Suprapubic skin (tissue), 4 donors: ENCODE measurements around the gene RAB3A. TPM values are rescaled to one million over a fixed set of nuclear protein-coding genes. Genes with fewer than 3 reads are reported as not detected.

ENCODE experiments used
- DNase-seq, 2 donors: peaks; one replicate each; pipeline ENCODE4 v3.0.0-alpha.2; 2019; ENCODE audit warnings: low spot score in 2 of 2
- H3K27ac ChIP-seq: fragments of 200-600 bp; sonication (generic); one replicate; pipeline ENCODE4 v1.5.1; 2019
- H3K27me3 ChIP-seq: fragments of 200-600 bp; sonication (generic); one replicate; pipeline ENCODE4 v1.5.1; 2019
- H3K36me3 ChIP-seq: fragments of 200-600 bp; sonication (generic); one replicate; pipeline ENCODE4 v1.5.1; 2019
- H3K4me1 ChIP-seq: fragments of 200-600 bp; sonication (generic); one replicate; pipeline ENCODE4 v1.5.1; 2019
- H3K4me3 ChIP-seq: fragments of 200-600 bp; sonication (generic); one replicate; pipeline ENCODE4 v1.5.1; 2019; ENCODE audit warnings: mild to moderate bottlenecking
- H3K9me3 ChIP-seq: fragments of 200-600 bp; sonication (generic); one replicate; pipeline ENCODE4 v1.5.1; 2019
- EP300 ChIP-seq: sonication (generic); formaldehyde crosslinking; IDR thresholded peaks from one replicate; pipeline ENCODE4 v1.6.1; 2017; ENCODE audit warnings: antibody characterized with exemption
- POLR2A ChIP-seq, 2 donors: fragments of 450-650 bp; IDR thresholded peaks; one replicate each; pipeline ENCODE4 v1.6.1; 2017; ENCODE audit warnings: antibody characterized with exemption in 2 of 2, mild to moderate bottlenecking in 2 of 2, moderate library complexity in 2 of 2
- POLR2AphosphoS5 ChIP-seq, 3 donors: sonication (generic); formaldehyde crosslinking; IDR thresholded peaks; one replicate each; pipeline ENCODE4 v1.6.1; 2017; ENCODE audit warnings: antibody characterized with exemption in 3 of 3
- WGBS: methylation state at CpG from one replicate; pipeline ENCODE4 v1.1.5; 2018; 5-methylcytosine and 5-hydroxymethylcytosine counted together
- total RNA-seq, 4 donors: library from RNA; depleted of rRNA; stranded (reverse); fragments of >200 nt; gene quantifications; one replicate each; pipeline ENCODE4 v1.1.0, GENCODE V29; 2016
- TF ChIP-seq, protein P1 (sequence below), 2 donors: fragments of 200-600 bp in 1 of 2; fragments of 450-650 bp in 1 of 2; sonication (generic) in 1 of 2; IDR thresholded peaks; one replicate each; pipeline ENCODE4 v1.5.1; 2016 to 2019; ENCODE audit warnings: antibody characterized with exemption in 2 of 2, mild to moderate bottlenecking in 1 of 2, moderate library complexity in 1 of 2

Gene RAB3A
- total RNA-seq, 4 donors from 2014 or later: 1.9 to 5.3 (median 1.9) TPM

DNA sequence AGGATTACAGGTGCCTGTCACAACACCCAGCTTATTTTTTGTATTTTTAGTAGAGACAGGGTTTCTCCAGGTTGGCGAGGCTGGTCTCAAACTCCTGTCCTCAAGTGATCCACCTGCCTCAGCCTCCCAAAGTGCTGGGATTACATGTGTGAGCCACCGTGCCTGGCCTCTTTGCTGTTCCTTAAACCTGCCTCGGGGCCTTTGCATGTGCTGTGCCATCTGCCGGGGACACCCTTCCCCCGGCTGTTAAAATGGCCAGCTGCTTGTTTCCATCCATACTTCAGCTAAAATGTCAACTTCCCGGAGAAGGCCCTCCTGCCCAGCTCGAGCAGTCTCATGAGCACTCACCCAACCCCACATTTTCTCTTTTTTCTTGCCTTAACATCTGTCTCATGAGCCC is 41.5 kb upstream of the RAB3A start:
- no peaks in the 10 kb centered on the region for H3K9me3 ChIP-seq
- no peak for DNase-seq
- no peaks in the 10 kb centered on the region for H3K4me1 ChIP-seq
- H3K27me3 ChIP-seq: peaks cover 8% of the 10 kb centered on the region
- H3K4me3 ChIP-seq: no peak overlapping the region
- no peak overlapping the region for H3K27ac ChIP-seq
- TF ChIP-seq, protein P1, sequence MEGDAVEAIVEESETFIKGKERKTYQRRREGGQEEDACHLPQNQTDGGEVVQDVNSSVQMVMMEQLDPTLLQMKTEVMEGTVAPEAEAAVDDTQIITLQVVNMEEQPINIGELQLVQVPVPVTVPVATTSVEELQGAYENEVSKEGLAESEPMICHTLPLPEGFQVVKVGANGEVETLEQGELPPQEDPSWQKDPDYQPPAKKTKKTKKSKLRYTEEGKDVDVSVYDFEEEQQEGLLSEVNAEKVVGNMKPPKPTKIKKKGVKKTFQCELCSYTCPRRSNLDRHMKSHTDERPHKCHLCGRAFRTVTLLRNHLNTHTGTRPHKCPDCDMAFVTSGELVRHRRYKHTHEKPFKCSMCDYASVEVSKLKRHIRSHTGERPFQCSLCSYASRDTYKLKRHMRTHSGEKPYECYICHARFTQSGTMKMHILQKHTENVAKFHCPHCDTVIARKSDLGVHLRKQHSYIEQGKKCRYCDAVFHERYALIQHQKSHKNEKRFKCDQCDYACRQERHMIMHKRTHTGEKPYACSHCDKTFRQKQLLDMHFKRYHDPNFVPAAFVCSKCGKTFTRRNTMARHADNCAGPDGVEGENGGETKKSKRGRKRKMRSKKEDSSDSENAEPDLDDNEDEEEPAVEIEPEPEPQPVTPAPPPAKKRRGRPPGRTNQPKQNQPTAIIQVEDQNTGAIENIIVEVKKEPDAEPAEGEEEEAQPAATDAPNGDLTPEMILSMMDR (IDR thresholded peaks at IDR 0.05): no peak
- no peak for TF ChIP-seq POLR2A (IDR thresholded peaks at IDR 0.05)
- TF ChIP-seq EP300: no peak
- TF ChIP-seq POLR2AphosphoS5 (IDR thresholded peaks at IDR 0.05): no peak
- WGBS: 79% methylated on average over 6 of the region's 7 CpGs
- H3K36me3 ChIP-seq: no peaks in the 10 kb centered on the region

DNA sequence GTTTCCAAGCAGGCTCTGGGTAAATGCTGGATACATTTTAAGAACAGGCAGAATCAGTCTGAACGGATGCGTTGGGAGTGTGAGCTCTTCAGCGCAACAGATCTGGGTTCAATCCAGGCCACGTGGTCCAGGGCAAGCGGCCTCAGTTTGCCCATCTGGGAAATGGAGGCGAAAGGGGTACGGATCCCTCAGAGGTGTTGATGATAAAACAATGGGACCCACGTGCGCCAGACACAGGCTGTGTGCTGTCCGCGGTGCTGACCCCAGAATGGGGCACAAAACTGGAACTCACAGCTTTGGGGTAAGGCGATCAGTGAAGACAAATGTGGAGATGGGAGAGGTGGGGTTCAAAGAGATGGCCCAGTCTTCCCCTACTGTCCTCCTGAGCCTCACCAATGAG is 35.5 kb upstream of the RAB3A start:
- Histone ChIP-seq H3K4me3 (no peak overlapping the region), H3K27me3 (peaks cover 33% of the 10 kb centered on the region), H3K27ac (no peak overlapping the region), H3K36me3 (no peaks in the 10 kb centered on the region), H3K9me3 (no peaks in the 10 kb centered on the region), H3K4me1 (no peaks in the 10 kb centered on the region)
- DNase-seq: no peak
- 31% methylated on average over 12 of the region's 12 CpGs for WGBS
- no peak for TF ChIP-seq EP300
- TF ChIP-seq, protein P1 (IDR thresholded peaks at IDR 0.05): no peak
- no peak for TF ChIP-seq POLR2AphosphoS5 (IDR thresholded peaks at IDR 0.05)
- no peak for TF ChIP-seq POLR2A (IDR thresholded peaks at IDR 0.05)

DNA sequence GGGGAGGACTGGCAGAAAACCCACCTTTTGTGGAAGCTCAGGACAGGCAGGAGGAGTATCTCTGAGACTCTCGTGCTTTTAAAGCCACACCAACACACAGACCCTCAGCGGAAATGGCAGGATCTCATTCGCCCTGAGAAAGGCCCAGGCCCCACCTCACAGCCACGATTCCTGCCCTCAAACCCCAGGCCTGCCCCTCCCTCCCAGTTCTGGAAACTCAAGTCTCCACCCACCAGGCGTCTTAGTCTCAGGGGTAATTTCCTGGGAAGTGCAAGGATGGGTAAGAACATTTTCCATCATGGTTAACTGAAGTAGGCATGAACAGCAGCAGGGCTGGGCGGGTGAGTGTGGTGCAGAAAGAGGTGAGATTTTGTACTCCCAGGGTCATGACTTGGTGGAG is 30.4 kb upstream of the RAB3A start:
- Histone ChIP-seq H3K9me3 (no peaks in the 10 kb centered on the region), H3K27ac (no peak overlapping the region), H3K4me1 (peaks cover 8% of the 10 kb centered on the region), H3K27me3 (peaks cover 66% of the 10 kb centered on the region), H3K4me3 (no peak overlapping the region), H3K36me3 (no peaks in the 10 kb centered on the region)
- no peak for DNase-seq
- no peak for TF ChIP-seq POLR2AphosphoS5 (IDR thresholded peaks at IDR 0.05)
- TF ChIP-seq, protein P1 (IDR thresholded peaks at IDR 0.05): no peak
- TF ChIP-seq POLR2A (IDR thresholded peaks at IDR 0.05): no peak
- TF ChIP-seq EP300: no peak
- 17% methylated on average over 5 of the region's 6 CpGs for WGBS

DNA sequence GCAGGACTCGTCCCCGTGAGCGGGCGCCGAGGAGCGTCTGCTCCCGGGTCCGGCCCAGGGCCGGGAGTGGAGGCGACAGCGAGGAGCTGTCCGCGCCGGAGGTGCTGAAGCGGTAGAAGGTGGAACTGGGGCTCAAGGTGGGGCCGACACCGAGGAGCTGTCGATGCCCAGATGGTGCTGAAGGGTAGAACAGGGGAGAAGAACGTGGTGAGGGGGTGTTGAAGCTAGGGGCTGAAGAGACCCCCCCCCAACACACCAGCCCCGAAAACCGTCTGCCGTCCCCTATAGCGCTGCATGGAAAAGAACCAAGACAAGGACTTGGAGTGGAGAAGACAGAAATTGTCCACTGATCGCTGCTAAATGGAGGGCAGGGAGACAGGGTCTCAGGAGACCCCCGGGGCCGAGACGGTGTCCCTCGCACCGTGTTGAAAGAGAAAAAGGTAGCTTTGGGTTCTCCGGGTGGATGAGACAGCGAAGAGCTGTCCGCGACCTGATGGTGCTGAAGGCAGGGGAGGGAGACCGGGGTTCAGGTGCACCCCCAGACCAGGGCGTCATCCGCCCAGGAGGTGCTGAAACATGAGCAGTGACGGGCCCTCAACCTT is 29.5 kb upstream of the RAB3A start:
- no peak for DNase-seq
- Histone ChIP-seq H3K9me3 (no peaks in the 10 kb centered on the region), H3K27me3 (peaks cover 73% of the 10 kb centered on the region), H3K27ac (no peak overlapping the region), H3K36me3 (no peaks in the 10 kb centered on the region), H3K4me3 (no peak overlapping the region), H3K4me1 (peaks cover 8% of the 10 kb centered on the region)
- 22% methylated on average over 34 of the region's 37 CpGs for whole genome bisulfite sequencing
- TF ChIP-seq, protein P1 (IDR thresholded peaks at IDR 0.05): no peak
- TF ChIP-seq POLR2AphosphoS5 (IDR thresholded peaks at IDR 0.05) (no peak), EP300 (no peak), POLR2A (IDR thresholded peaks at IDR 0.05) (no peak)

DNA sequence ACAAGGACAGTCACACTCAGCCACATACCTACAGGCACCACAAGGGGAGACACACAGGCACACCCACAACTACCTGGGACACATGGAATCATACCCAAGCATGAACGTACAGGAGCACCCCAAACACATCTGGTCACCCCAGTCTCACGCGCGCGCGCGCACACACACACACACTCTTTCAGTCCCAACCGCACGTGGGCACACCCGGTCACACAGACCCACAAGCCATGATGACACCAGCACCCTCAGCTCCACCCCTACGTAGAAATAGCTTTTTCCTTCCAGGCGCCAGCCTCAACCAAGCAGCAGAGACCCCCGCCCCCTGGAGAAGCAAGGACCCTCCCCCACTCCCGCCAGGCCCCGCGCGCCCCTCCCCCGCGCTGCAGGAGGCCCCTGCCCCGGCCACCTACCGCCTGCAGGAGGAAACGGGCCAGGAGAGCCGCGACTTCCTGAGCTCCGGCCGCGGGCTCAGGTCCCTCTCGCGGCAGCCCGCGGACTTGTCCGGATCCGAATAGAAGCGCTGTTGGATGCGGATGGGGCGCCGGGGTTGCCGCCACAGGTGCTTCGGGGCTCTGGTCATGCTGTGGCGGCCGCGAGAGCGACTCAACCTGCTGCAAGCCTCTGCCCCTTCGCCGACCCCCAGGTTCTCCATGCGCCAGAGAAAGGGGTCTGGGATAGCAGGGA is 28.8 kb upstream of the RAB3A start:
- TF ChIP-seq, protein P1 (IDR thresholded peaks at IDR 0.05): no peak
- TF ChIP-seq EP300 (no peak), POLR2A (IDR thresholded peaks at IDR 0.05) (no peak), POLR2AphosphoS5 (IDR thresholded peaks at IDR 0.05) (no peak)
- WGBS: 5% methylated on average over 32 of the region's 46 CpGs

More for the DNA sequence above, 28.8 kb upstream of the RAB3A start:
- peaks cover 8% of the 10 kb centered on the region for H3K4me1 ChIP-seq
- no peak for DNase-seq
- no peak overlapping the region for H3K27ac ChIP-seq
- H3K27me3 ChIP-seq: peaks cover 76% of the 10 kb centered on the region
- H3K9me3 ChIP-seq: no peaks in the 10 kb centered on the region
- H3K4me3 ChIP-seq: no peak overlapping the region
- no peaks in the 10 kb centered on the region for H3K36me3 ChIP-seq
